ENCODE data around the gene JPH2. TPM values are rescaled to one million over a fixed set of nuclear protein-coding genes. Genes with fewer than 3 reads are reported as not detected.

Gene JPH2
- total and polyA plus RNA-seq, 4 donors: 0.09 to 1.3 (median 0.17) TPM; not detected in 1

DNA sequence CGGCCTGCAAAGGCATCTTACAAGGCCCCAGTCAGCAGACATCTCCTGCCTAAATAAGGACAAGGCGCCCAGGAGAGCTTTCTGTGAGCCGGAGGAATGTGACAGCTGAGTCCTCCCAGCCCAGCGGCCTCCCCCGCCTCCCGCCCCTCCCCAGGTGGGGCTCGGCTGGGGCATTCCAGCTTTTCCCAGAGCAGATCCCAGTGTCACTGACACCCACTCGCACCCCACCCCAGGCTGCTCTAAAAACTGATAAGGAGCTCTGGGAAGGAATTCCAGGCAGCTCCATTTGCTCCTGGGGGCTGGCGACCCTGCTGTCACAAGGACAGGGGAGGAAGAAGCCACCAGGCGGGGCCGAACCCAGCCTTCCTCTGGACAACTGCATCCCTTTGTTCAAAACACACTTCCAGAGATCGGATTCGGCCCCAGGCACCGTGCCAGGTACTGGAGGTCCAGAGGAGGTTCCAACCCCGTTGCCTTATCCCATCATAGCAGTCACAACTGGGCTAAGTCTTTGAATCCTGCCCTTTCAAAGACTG is 49.7 kb downstream of the JPH2 start:
- H3K4me1 ChIP-seq (ENCODE audit: control insufficient read depth in 4 of 4, insufficient read depth in 4 of 4, low read length in 3 of 4): no peaks in the 10 kb centered on the region
- H3K27me3 ChIP-seq (ENCODE audit: control insufficient read depth in 4 of 4, insufficient read depth in 4 of 4, low read length in 3 of 4): peaks cover 0 to 3% (median 0%) of the 10 kb centered on the region in 4 donors
- no peaks in the 10 kb centered on the region for H3K36me3 ChIP-seq (ENCODE audit: control insufficient read depth in 4 of 4, insufficient read depth in 3 of 4, low read depth in 1 of 4, low read length in 3 of 4)
- no peak for DNase-seq (ENCODE audit: low spot score)
- WGBS: 27% methylated on average over 15 of the region's 15 CpGs
- no peak for TF ChIP-seq FOXA2 (IDR thresholded peaks at IDR 0.05)
- no peak for TF ChIP-seq RXRA (IDR thresholded peaks at IDR 0.05)
- no peak for TF ChIP-seq HNF4G (IDR thresholded peaks at IDR 0.05)
- TF ChIP-seq EGR1 (IDR thresholded peaks at IDR 0.05; ENCODE audit: low read depth in 2 of 2): no peak
- TF ChIP-seq YY1 (IDR thresholded peaks at IDR 0.05): no peak
- TF ChIP-seq JUND (IDR thresholded peaks at IDR 0.05): no peak
- no peak for TF ChIP-seq FOXA1 (IDR thresholded peaks at IDR 0.05)
- TF ChIP-seq, protein P1, sequence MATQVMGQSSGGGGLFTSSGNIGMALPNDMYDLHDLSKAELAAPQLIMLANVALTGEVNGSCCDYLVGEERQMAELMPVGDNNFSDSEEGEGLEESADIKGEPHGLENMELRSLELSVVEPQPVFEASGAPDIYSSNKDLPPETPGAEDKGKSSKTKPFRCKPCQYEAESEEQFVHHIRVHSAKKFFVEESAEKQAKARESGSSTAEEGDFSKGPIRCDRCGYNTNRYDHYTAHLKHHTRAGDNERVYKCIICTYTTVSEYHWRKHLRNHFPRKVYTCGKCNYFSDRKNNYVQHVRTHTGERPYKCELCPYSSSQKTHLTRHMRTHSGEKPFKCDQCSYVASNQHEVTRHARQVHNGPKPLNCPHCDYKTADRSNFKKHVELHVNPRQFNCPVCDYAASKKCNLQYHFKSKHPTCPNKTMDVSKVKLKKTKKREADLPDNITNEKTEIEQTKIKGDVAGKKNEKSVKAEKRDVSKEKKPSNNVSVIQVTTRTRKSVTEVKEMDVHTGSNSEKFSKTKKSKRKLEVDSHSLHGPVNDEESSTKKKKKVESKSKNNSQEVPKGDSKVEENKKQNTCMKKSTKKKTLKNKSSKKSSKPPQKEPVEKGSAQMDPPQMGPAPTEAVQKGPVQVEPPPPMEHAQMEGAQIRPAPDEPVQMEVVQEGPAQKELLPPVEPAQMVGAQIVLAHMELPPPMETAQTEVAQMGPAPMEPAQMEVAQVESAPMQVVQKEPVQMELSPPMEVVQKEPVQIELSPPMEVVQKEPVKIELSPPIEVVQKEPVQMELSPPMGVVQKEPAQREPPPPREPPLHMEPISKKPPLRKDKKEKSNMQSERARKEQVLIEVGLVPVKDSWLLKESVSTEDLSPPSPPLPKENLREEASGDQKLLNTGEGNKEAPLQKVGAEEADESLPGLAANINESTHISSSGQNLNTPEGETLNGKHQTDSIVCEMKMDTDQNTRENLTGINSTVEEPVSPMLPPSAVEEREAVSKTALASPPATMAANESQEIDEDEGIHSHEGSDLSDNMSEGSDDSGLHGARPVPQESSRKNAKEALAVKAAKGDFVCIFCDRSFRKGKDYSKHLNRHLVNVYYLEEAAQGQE (IDR thresholded peaks at IDR 0.05): no peak
- H3K9ac ChIP-seq (ENCODE audit: low read depth in 1 of 2, low read length in 2 of 2): no peak overlapping the region
- H3K4me3 ChIP-seq (ENCODE audit: low read depth in 1 of 3, low read length in 3 of 3): no peak overlapping the region
- no peak overlapping the region for H3K27ac ChIP-seq (ENCODE audit: low read depth in 1 of 2, low read length in 2 of 2)
- H3K9me3 ChIP-seq (ENCODE audit: control insufficient read depth in 4 of 4, low read length in 3 of 4): no peaks in the 10 kb centered on the region

DNA sequence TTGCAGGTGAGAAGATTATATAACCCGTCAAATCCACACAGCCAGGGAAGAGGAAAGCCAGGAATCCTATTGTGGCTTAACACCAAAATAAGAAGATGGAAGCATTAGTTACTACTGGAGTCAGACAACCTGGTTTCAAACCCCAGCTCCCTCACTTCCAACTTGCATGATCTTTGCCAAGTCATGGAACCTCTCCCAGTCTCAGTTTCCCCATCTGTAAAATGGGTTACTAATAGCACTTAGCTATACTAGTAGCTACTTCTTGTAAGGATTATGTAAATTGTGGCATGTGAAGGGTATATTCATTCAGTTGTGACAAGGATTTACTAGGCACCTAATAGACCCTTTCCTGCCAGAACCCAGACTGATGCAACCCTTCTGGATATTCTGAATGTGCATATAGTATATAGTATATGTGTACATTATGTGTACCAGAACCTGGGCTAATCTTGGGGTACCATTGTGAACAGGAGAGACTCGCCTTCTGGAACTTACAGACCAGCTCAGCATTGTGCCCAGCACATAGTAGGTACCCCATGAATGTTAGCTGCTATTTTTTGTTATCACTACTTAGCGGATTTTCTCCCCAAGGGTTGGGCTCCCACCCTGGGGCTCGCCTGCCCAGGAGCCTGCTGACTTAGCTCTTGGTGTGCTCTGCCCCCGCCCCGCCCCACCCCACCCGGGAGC is 50.3 kb downstream of the JPH2 start:
- 60% methylated on average over 7 of the region's 7 CpGs for WGBS
- Histone ChIP-seq H3K4me3 (ENCODE audit: low read depth in 1 of 3, low read length in 3 of 3) (no peak overlapping the region), H3K27me3 (ENCODE audit: control insufficient read depth in 4 of 4, insufficient read depth in 4 of 4, low read length in 3 of 4) (peaks cover 0 to 3% (median 0%) of the 10 kb centered on the region in 4 donors), H3K4me1 (ENCODE audit: control insufficient read depth in 4 of 4, insufficient read depth in 4 of 4, low read length in 3 of 4) (no peaks in the 10 kb centered on the region), H3K9me3 (ENCODE audit: control insufficient read depth in 4 of 4, low read length in 3 of 4) (no peaks in the 10 kb centered on the region), H3K36me3 (ENCODE audit: control insufficient read depth in 4 of 4, insufficient read depth in 3 of 4, low read depth in 1 of 4, low read length in 3 of 4) (no peaks in the 10 kb centered on the region), H3K27ac (ENCODE audit: low read depth in 1 of 2, low read length in 2 of 2) (no peak overlapping the region), H3K9ac (ENCODE audit: low read depth in 1 of 2, low read length in 2 of 2) (no peak overlapping the region)
- no peak for DNase-seq (ENCODE audit: low spot score)
- TF ChIP-seq, protein P2, sequence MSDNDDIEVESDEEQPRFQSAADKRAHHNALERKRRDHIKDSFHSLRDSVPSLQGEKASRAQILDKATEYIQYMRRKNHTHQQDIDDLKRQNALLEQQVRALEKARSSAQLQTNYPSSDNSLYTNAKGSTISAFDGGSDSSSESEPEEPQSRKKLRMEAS (IDR thresholded peaks at IDR 0.05): no peak
- TF ChIP-seq, protein P1 (IDR thresholded peaks at IDR 0.05): no peak
- no peak for TF ChIP-seq TAF1 (conservative IDR thresholded peaks at IDR 0.05)
- TF ChIP-seq NR2F2 (IDR thresholded peaks at IDR 0.05): no peak
